Measurements from ENCODE around the gene SLC16A12. TPM values are rescaled to one million over a fixed set of nuclear protein-coding genes. Genes with fewer than 3 reads are reported as not detected.

SLC16A12 gene
- polyA plus RNA-seq, 5 donors, result 0.87 to 1.6 (median 1.5) TPM

GRCh38 chr10:89515031-89515841, 20.2 kb downstream of the SLC16A12 start:
- DNase-seq, result no peak

GRCh38 chr10:89513206-89513605, 22.2 kb downstream of the SLC16A12 start:
- no peak for DNase-seq

- DNase-seq, result no peak
Observed at GRCh38 chr10:89505640-89506275, 29.6 kb downstream of the SLC16A12 start.

- no peak for DNase-seq
Observed at GRCh38 chr10:89504691-89505090, 30.7 kb downstream of the SLC16A12 start.

- DNase-seq, result no peak
Observed at GRCh38 chr10:89503652-89504370, 31.6 kb downstream of the SLC16A12 start.

GRCh38 chr10:89503151-89503550, 32.2 kb downstream of the SLC16A12 start:
- no peak for DNase-seq

- peak in 1 of 2 donors; percentile 65 for DNase-seq
Observed at GRCh38 chr10:89502549-89502948, 32.8 kb downstream of the SLC16A12 start.

GRCh38 chr10:89494575-89494974, 40.8 kb downstream of the SLC16A12 start:
- DNase-seq, result no peak

- DNase-seq, result no peak
Observed at GRCh38 chr10:89494068-89494467, 41.3 kb downstream of the SLC16A12 start.

- no peak for DNase-seq
Observed at GRCh38 chr10:89491932-89492331, 43.5 kb downstream of the SLC16A12 start.

- no peak for DNase-seq
Observed at GRCh38 chr10:89490596-89491335, 44.6 kb downstream of the SLC16A12 start.

- no peak for DNase-seq
Observed at GRCh38 chr10:89482256-89482655, 53.1 kb downstream of the SLC16A12 start.

GRCh38 chr10:89481662-89482061, 53.7 kb downstream of the SLC16A12 start:
- DNase-seq, result no peak

- DNase-seq, result no peak
Observed at GRCh38 chr10:89479771-89480446, 55.5 kb downstream of the SLC16A12 start.

- no peak for DNase-seq
Observed at GRCh38 chr10:89478739-89479654, 56.4 kb downstream of the SLC16A12 start.

GRCh38 chr10:89478085-89478738, 57.2 kb downstream of the SLC16A12 start:
- no peak for DNase-seq

- DNase-seq, result no peak
Observed at GRCh38 chr10:89476150-89476549, 59.2 kb downstream of the SLC16A12 start.

- DNase-seq, result no peak
Observed at GRCh38 chr10:89475591-89475998, 59.8 kb downstream of the SLC16A12 start.

- peak; percentile 51 to 63 for DNase-seq
Observed at GRCh38 chr10:89475125-89475524, 60.3 kb downstream of the SLC16A12 start.

GRCh38 chr10:89474452-89474851, 60.9 kb downstream of the SLC16A12 start:
- no peak for DNase-seq
